PFSK-1 (cell line): Measurements from ENCODE around the gene ARHGAP12.

ENCODE experiments used
- FOXP2 ChIP-seq: optimal IDR thresholded peaks from 2 replicates; pipeline ENCODE3; 2011; ENCODE audit warnings: borderline replicate concordance, control low read depth, inconsistent platforms; ENCODE audit not compliant: insufficient read depth; ENCODE audit errors: extremely low read length, extremely low read depth
- POLR2AphosphoS5 ChIP-seq: IDR thresholded peaks from 2 replicates; pipeline ENCODE4 v1.6.1; 2012; ENCODE audit warnings: low read depth, mild to moderate bottlenecking, control low read depth, low read length, moderate library complexity
- REST ChIP-seq, 2 experiments: IDR thresholded peaks; 2 replicates each; pipeline versions ENCODE4 v1.6.1 to v1.8.0; 2011 to 2012; ENCODE audit warnings: low read depth in 2 of 2, low read length in 2 of 2, control low read depth in 1 of 2, inconsistent platforms in 1 of 2, mild to moderate bottlenecking in 1 of 2, moderate library complexity in 1 of 2; ENCODE audit not compliant: insufficient read depth in 1 of 2
- SIN3A ChIP-seq: IDR thresholded peaks from 2 replicates; pipeline ENCODE4 v1.6.1; 2012; ENCODE audit warnings: mild to moderate bottlenecking, low read length, moderate library complexity, borderline replicate concordance; ENCODE audit not compliant: insufficient read depth
- TAF1 ChIP-seq: IDR thresholded peaks from 2 replicates; pipeline ENCODE4 v1.6.1; 2012; ENCODE audit warnings: low read length, control low read depth, borderline replicate concordance; ENCODE audit not compliant: insufficient read depth

The ARHGAP12 gene

GRCh38 chr10:31762316-31762715, 166.3 kb downstream of the ARHGAP12 start:
- TF ChIP-seq TAF1: no peak
- no peak for TF ChIP-seq POLR2AphosphoS5
- TF ChIP-seq REST (IDR thresholded peaks at IDR 0.05; ENCODE audit: insufficient read depth in 1 of 2, low read depth in 2 of 2, low read length in 2 of 2): no peak
- no peak for TF ChIP-seq SIN3A
- TF ChIP-seq FOXP2: no peak

- TF ChIP-seq POLR2AphosphoS5 (no peak), REST (IDR thresholded peaks at IDR 0.05; ENCODE audit: insufficient read depth in 1 of 2, low read depth in 2 of 2, low read length in 2 of 2) (no peak), SIN3A (no peak), TAF1 (no peak), FOXP2 (no peak)
These were observed 167.5 kb downstream of the ARHGAP12 start for GRCh38 chr10:31761156-31761555.

- TF ChIP-seq REST (IDR thresholded peaks at IDR 0.05; ENCODE audit: insufficient read depth in 1 of 2, low read depth in 2 of 2, low read length in 2 of 2) (no peak), FOXP2 (no peak), POLR2AphosphoS5 (no peak), TAF1 (no peak), SIN3A (no peak)
These were observed 168.0 kb downstream of the ARHGAP12 start for GRCh38 chr10:31760674-31761081.

- no peak for TF ChIP-seq REST (IDR thresholded peaks at IDR 0.05; ENCODE audit: insufficient read depth in 1 of 2, low read depth in 2 of 2, low read length in 2 of 2)
- TF ChIP-seq POLR2AphosphoS5: peak; percentile 94
- peak; percentile 87 for TF ChIP-seq TAF1
- peak; percentile 17 for TF ChIP-seq FOXP2
- TF ChIP-seq SIN3A: no peak
These were observed 168.6 kb downstream of the ARHGAP12 start for GRCh38 chr10:31759799-31760626.
